A673 (cell line): ENCODE results near the gene SYNPO2L.

ENCODE experiments used
- CTCF ChIP-seq: fragments of 300-800, 200-600 bp; sonication (generic); conservative IDR thresholded peaks from 2 replicates; pipeline ENCODE4 v1.5.1; 2017; ENCODE audit warnings: low read depth, mild to moderate bottlenecking, antibody characterized with exemption, low read length, moderate library complexity, mixed read lengths
- EZH2 ChIP-seq: fragments of 200-600 bp; sonication (generic); IDR thresholded peaks from 2 replicates; pipeline ENCODE4 v1.6.1; 2017; ENCODE audit warnings: borderline replicate concordance, low read depth, mild to moderate bottlenecking, mixed read lengths, antibody characterized with exemption, low read length; ENCODE audit not compliant: poor library complexity, severe bottlenecking

- TF ChIP-seq CTCF (no peak), EZH2 (no peak)
Observed at GRCh38 chr10:73647211-73647874, 8.5 kb downstream of the SYNPO2L start.
